IMR-90 (cell line): ENCODE results near the gene RPS6KA4. TPM values are rescaled to one million over a fixed set of nuclear protein-coding genes. Genes with fewer than 3 reads are reported as not detected.

Experiments used
- ATAC-seq: fragments of 200-7000 bp; cut with Tn5 transposase; 2 replicates; pipeline ENCODE4 v1.9.1; 2020; ENCODE audit warnings: low read depth, mild to moderate bottlenecking, moderate library complexity
- BruUV-seq: library from RNA; stranded (reverse); fragments of 400-500 nt; replicated peaks from 2 replicates; lab custom pipeline; 2021; lab: Mats Ljungman, UMichigan
- CTCF ChIA-PET: fragments of 300-600 bp; formaldehyde crosslinking; extraction: SDS; loops from one replicate; lab custom pipeline; 2021; ENCODE audit warnings: antibody characterized with exemption; lab: Yijun Ruan, JAX
- POLR2A ChIA-PET: fragments of 300-600 bp; sonication (Branson Sonifier 250); formaldehyde crosslinking; loops from one replicate; lab custom pipeline; 2022; ENCODE audit warnings: antibody characterized with exemption; ENCODE audit not compliant: unreplicated experiment; lab: Charles Lee
- DNase-seq: peaks from one replicate; pipeline ENCODE4 v3.0.0; 2013
- H2AFZ ChIP-seq: replicated peaks from 2 replicates; pipeline ENCODE3; 2013; ENCODE audit warnings: low read length, mild to moderate bottlenecking; ENCODE audit not compliant: poor library complexity
- H2AK5ac ChIP-seq: 2 replicates; pipeline ENCODE4 v1.6.1; 2013; ENCODE audit warnings: low read depth, low read length, inconsistent platforms
- H2AK9ac ChIP-seq: replicated peaks from 2 replicates; pipeline ENCODE3; 2013; ENCODE audit warnings: mild to moderate bottlenecking, low read depth, low read length, moderate library complexity; ENCODE audit not compliant: poor library complexity
- H2BK120ac ChIP-seq: 2 replicates; pipeline ENCODE4 v1.6.1; 2013; ENCODE audit warnings: low read depth, low read length, inconsistent platforms
- H2BK15ac ChIP-seq: 3 replicates; pipeline ENCODE4 v1.6.1; 2013; ENCODE audit warnings: low read depth, low read length, inconsistent platforms
- H2BK20ac ChIP-seq: 2 replicates; pipeline ENCODE4 v1.6.1; 2013; ENCODE audit warnings: low read depth, mild to moderate bottlenecking, inconsistent platforms, low read length, moderate library complexity
- H2BK5ac ChIP-seq: 2 replicates; pipeline ENCODE4 v1.6.1; 2013; ENCODE audit warnings: mild to moderate bottlenecking, low read depth, low read length, inconsistent platforms; ENCODE audit not compliant: poor library complexity, severe bottlenecking
- H3K14ac ChIP-seq: replicated peaks from 2 replicates; pipeline ENCODE4 v1.6.1; 2013; ENCODE audit warnings: low read depth, low read length, inconsistent platforms
- H3K18ac ChIP-seq: 2 replicates; pipeline ENCODE4 v1.6.1; 2013; ENCODE audit warnings: low read depth, low read length, control low read depth
- H3K23ac ChIP-seq: 2 replicates; pipeline ENCODE4 v1.6.1; 2013; ENCODE audit warnings: low read depth, low read length, inconsistent platforms
- H3K27ac ChIP-seq: 2 replicates; pipeline ENCODE4 v1.5.1; 2013; ENCODE audit warnings: mild to moderate bottlenecking, control low read depth, low read length; ENCODE audit not compliant: insufficient read depth
- H3K27me3 ChIP-seq: 2 replicates; pipeline ENCODE4 v1.6.1; 2013; ENCODE audit warnings: low read length; ENCODE audit not compliant: control insufficient read depth, insufficient read depth
- H3K36me3 ChIP-seq: 2 replicates; pipeline ENCODE4 v1.6.1; 2013; ENCODE audit warnings: low read length, mixed read lengths; ENCODE audit not compliant: control insufficient read depth, insufficient read depth
- H3K4ac ChIP-seq: 2 replicates; pipeline ENCODE4 v1.6.1; 2013; ENCODE audit warnings: low read depth, low read length, inconsistent platforms
- H3K4me1 ChIP-seq: 2 replicates; pipeline ENCODE4 v1.6.1; 2013; ENCODE audit warnings: low read length, mixed read lengths; ENCODE audit not compliant: control insufficient read depth, insufficient read depth
- H3K4me2 ChIP-seq: 2 replicates; pipeline ENCODE4 v1.6.1; 2013; ENCODE audit warnings: low read depth, mild to moderate bottlenecking, control low read depth, low read length, moderate library complexity
- H3K4me3 ChIP-seq: 2 replicates; pipeline ENCODE4 v1.5.1; 2013; ENCODE audit warnings: low read depth, mild to moderate bottlenecking, control low read depth, low read length, moderate library complexity; ENCODE audit not compliant: insufficient read depth
- H3K56ac ChIP-seq: 2 replicates; pipeline ENCODE4 v1.6.1; 2013; ENCODE audit warnings: low read length, inconsistent platforms; ENCODE audit not compliant: insufficient read depth; ENCODE audit errors: extremely low read depth
- H3K79me1 ChIP-seq, 2 experiments: 2 replicates each; pipeline ENCODE4 v1.6.1; 2013; ENCODE audit warnings: low read length in 2 of 2, inconsistent platforms in 1 of 2, low read depth in 1 of 2
- H3K9ac ChIP-seq: 2 replicates; pipeline ENCODE4 v1.6.1; 2013; ENCODE audit warnings: low read depth, low read length, control low read depth
- H3K9me1 ChIP-seq: 2 replicates; pipeline ENCODE4 v1.6.1; 2013; ENCODE audit warnings: low read length, inconsistent platforms; ENCODE audit not compliant: insufficient read depth
- H3K9me3 ChIP-seq: 2 replicates; pipeline ENCODE4 v1.6.1; 2013; ENCODE audit warnings: low read length; ENCODE audit not compliant: control insufficient read depth, insufficient read depth
- H4K20me1 ChIP-seq: 2 replicates; pipeline ENCODE4 v1.6.1; 2013; ENCODE audit warnings: low read length, inconsistent platforms; ENCODE audit not compliant: insufficient read depth
- H4K5ac ChIP-seq: 2 replicates; pipeline ENCODE4 v1.6.1; 2013; ENCODE audit warnings: mild to moderate bottlenecking, low read depth, low read length, control low read depth
- H4K8ac ChIP-seq, 2 experiments: 2 replicates each; pipeline ENCODE4 v1.6.1; 2013; ENCODE audit warnings: low read depth in 2 of 2, low read length in 2 of 2, control low read depth in 1 of 2, inconsistent platforms in 1 of 2
- H4K91ac ChIP-seq: 2 replicates; pipeline ENCODE4 v1.6.1; 2013; ENCODE audit warnings: low read depth, low read length, inconsistent platforms; ENCODE audit not compliant: insufficient read depth
- MAZ ChIP-seq: IDR thresholded peaks from 2 replicates; pipeline ENCODE4 v1.6.1; 2012; ENCODE audit warnings: low read depth, mild to moderate bottlenecking, low read length, improper control_type of control experiment, moderate library complexity, borderline replicate concordance
- NFE2L2 ChIP-seq: fragments of 150-350 bp; IDR thresholded peaks from 2 replicates; pipeline ENCODE4 v1.6.1; 2016; ENCODE audit warnings: low read depth, mild to moderate bottlenecking, low read length
- WGBS, 2 experiments: methylation state at CpG; one replicate each; pipeline versions ENCODE4 v1.1.5 to v1.1.7; 2013; ENCODE audit warnings: missing lambda C conversion rate in 2 of 2; ENCODE audit not compliant: insufficient read length in 1 of 2; ENCODE audit errors: extremely low coverage in 2 of 2; 5-methylcytosine and 5-hydroxymethylcytosine counted together
- dilution Hi-C: fragments of 300-500 bp; cut with HindIII; formaldehyde crosslinking; loops from one replicate; pipeline ENCODE4 v1.14.3; 2018; ENCODE audit warnings: low sequenced_read_pairs; ENCODE audit not compliant: unreplicated experiment
- in situ Hi-C: fragments of 300-500 bp; cut with MboI; formaldehyde crosslinking; loops from 3 replicates; pipeline ENCODE4 v1.14.3; 2019; ENCODE audit warnings: low sequenced_read_pairs, inconsistent platforms, mixed read lengths
- intact Hi-C: fragments of 100-400 bp; cut with micrococcal nuclease; formaldehyde crosslinking; loops from 2 replicates; pipeline ENCODE4 v1.10.0; 2022
- polyA plus RNA-seq, 3 experiments: library from polyadenylated mRNA; depleted of rRNA; stranded (reverse); fragments of >200 nt; gene quantifications; 2 replicates each; pipeline ENCODE4 v1.2.3, GENCODE V29; 2012; ENCODE audit warnings: low replicate concordance in 1 of 3
- total RNA-seq: library from RNA; depleted of rRNA; stranded (reverse); fragments of >200 nt; gene quantifications from 2 replicates; pipeline ENCODE4 v1.2.3, GENCODE V29; 2012
- TF ChIP-seq, protein P1 (sequence below): fragments of 150-350 bp; IDR thresholded peaks from 2 replicates; pipeline ENCODE4 v1.6.1; 2017; ENCODE audit warnings: mild to moderate bottlenecking, antibody characterized with exemption, low read length, low read depth

RPS6KA4 gene
- total and polyA plus RNA-seq, 2 of the 4 experiments (the other 2 are of a cell fraction), result 38.8 to 52.9 TPM

DNA sequence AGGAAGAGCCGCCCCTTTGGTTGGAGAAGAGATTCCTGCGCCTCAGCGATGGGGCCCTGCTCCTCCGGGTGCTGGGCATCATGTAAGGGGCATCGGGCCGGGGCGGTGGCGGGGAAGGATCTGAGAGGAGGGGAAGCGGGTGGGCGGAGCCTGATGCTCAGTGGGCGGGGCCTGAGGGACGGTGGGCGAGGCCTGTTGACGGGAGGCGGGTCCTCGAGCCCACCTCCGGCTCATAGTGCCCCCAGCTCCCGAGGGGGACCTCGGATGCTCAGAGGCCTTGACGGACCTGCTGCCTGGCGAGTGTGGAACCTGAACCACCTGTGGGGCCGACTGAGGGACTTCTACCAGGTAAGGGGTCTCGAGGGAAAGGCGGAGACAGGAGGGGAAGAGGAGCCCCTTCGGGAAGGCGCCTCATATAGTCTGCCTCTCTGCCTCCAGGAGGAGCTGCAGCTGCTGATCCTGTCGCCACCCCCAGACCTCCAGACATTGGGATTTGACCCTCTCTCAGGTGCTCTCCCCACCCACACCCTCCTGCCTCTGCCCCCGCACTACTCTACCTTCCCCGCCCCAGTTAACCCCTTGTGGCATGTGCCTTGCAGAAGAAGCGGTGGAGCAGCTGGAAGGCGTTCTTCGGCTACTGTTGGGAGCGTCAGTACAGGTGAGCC is 18.2 kb upstream of the RPS6KA4 start:
- Histone ChIP-seq H4K91ac (no peak overlapping the region), H3K27me3 (peaks cover 9% of the 10 kb centered on the region; the same call in 1 of the 2 replicates), H3K4me1 (peaks cover 6% of the 10 kb centered on the region), H2BK120ac (no peak overlapping the region), H3K4ac (no peak overlapping the region), H3K4me2 (no peak overlapping the region), H3K14ac (no peak overlapping the region), H3K36me3 (no peaks in the 10 kb centered on the region), H3K23ac (no peak overlapping the region), H2AK9ac (no peak overlapping the region), H4K5ac (no peak overlapping the region), H3K27ac (no peak overlapping the region), H3K9me3 (no peaks in the 10 kb centered on the region), H3K18ac (no peak overlapping the region), H2BK5ac (no peak overlapping the region), H2BK15ac (no peak overlapping the region), H4K20me1 (no peaks in the 10 kb centered on the region), H2BK20ac (no peak overlapping the region), H3K79me1 (no peaks in the 10 kb centered on the region), H3K9ac (no peak overlapping the region), H2AK5ac (no peak overlapping the region), H3K56ac (no peak overlapping the region), H2AFZ (peak overlapping the region; percentile 11), H4K8ac (no peak overlapping the region), H3K9me1 (no peaks in the 10 kb centered on the region), H3K4me3 (no peak overlapping the region)
- no peak for DNase-seq
- intact Hi-C loops (no loop called here), dilution Hi-C loops (no loop called here), in situ Hi-C loops (no loop called here)
- BruUV-seq, result no TSS peak
- no peak for TF ChIP-seq NFE2L2
- TF ChIP-seq, protein P1, sequence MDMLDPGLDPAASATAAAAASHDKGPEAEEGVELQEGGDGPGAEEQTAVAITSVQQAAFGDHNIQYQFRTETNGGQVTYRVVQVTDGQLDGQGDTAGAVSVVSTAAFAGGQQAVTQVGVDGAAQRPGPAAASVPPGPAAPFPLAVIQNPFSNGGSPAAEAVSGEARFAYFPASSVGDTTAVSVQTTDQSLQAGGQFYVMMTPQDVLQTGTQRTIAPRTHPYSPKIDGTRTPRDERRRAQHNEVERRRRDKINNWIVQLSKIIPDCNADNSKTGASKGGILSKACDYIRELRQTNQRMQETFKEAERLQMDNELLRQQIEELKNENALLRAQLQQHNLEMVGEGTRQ, result no peak
- no peak for TF ChIP-seq MAZ
- ChIA-PET CTCF (interaction anchor here (0.6 kb wide), 1 partner anchor 14 kb away, joined by 3 read pairs; no protein-coding TSS in a partner anchor), POLR2A (no interaction called here)
- ATAC-seq, result no peak
- 41% methylated on average over 9 of the region's 33 CpGs; no CpG with 5 or more reads in 1 of the 2 experiments for WGBS, 2 experiments
